ENCODE results near the gene SRSF2.
"Not testable (repeated sequence)": the region's sequence is repeated elsewhere in the genome, so short reads cannot be mapped to it uniquely, and the experiment has no call there.

SRSF2 gene

GRCh38 chr17:76720211-76720610 is 16.9 kb downstream of the SRSF2 start:
- FAIRE-seq = no peak

- FAIRE-seq = no peak
Measured at GRCh38 chr17:76718516-76718915, 18.6 kb downstream of the SRSF2 start.

DNA sequence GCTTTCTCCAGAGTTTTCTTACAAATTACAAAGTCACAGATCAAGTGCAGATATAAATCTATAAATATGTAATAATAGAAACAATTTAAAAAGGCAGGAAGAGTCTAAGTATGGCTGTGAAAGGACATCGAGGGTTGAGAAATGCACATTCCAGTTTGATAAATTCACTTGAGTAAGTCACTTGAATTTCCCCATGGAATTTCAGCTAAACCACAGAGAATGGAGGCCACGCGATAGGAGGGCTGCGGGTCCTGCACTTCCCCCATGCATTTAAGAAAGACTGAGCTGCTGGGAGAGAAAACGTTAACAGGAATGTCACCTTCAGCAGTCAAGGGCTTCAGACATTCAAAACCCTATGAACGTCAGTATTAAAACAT is 20.3 kb downstream of the SRSF2 start:
- FAIRE-seq = no peak

DNA sequence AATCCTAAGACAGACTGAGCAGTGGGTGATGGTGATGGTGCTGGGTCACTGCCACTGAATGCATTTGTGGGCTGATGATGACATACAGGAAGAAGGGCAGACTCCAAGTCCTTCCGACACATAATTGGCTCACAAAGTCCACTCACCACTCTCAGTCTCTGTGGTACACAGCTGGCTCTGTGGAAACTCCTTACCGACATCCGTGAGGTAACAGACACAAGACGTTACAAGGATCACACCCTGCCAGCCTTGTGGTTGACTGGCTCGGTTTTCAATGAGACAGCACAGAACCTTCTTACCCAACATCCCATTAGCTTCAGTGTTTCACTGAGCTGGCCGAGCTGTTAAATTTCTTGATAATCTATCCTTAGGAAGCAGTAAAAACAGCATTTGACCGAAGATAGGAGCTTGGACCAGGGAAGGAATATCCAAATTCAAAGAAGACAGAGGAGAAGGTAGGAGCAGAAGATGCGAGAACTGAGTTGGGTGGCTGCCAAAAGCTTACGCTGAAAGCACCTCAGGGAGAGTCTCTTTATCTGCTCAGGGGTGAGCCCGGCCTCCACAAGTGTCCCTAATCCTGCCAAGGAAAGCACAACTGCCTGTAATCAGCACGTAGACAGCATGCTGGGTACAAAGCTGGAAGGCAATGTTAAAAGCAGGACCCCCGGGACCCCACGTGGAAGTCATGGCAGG is 20.8 kb downstream of the SRSF2 start:
- FAIRE-seq = no peak

GRCh38 chr17:76715496-76715830 is 21.7 kb downstream of the SRSF2 start:
- FAIRE-seq = no peak

DNA sequence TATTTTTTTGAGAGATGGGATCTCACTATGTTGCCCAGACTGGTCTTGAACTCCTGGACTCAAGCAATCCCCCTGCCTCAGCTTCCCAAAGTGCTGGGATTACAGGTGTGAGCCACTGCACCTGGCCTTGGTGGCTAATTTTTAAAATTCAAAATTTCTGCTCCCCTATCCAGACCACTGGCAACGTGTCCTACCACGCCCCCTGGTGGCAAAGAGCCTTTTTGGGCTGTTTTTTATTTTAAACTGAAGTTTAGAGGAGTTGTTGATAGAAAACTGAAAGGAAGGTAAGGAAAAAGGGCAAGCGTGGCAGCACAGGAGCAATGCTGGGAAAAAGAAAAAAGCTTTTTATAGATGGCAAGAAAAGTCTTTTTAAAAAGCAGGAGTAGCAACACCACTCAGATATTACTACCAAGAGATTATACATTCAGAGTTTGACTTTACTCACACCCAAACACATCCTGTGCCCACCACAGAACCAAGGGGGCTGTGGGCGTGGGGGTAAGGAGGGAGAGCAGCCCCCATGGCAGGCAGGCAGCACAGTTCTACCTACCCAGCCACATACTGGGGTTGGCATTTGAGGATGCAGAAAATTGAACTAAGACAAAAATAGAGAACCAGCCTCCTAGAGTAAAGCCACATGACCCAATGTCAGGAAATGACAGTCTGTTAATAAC is 22.2 kb downstream of the SRSF2 start:
- no peak for FAIRE-seq

GRCh38 chr17:76714336-76714735 is 22.8 kb downstream of the SRSF2 start:
- no peak for FAIRE-seq

DNA sequence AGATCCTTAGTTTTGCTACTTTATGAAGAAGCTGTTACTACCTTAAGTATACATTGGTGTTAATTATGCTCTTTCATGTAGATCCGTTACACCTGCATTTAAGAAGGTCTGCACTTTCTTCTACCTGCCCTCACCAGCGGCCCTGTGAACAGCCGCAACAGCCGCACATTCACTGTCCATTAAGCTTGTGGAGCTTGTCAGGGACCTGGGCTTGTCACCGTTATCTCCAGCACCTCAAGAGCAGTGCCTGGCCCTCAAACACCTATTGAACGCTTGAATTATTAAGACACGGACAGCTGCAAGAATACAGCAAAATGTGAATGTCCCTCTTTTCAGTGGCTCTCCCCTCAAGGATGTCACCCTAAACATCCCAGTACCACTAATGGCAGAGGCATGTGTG is 23.4 kb downstream of the SRSF2 start:
- FAIRE-seq = no peak

DNA sequence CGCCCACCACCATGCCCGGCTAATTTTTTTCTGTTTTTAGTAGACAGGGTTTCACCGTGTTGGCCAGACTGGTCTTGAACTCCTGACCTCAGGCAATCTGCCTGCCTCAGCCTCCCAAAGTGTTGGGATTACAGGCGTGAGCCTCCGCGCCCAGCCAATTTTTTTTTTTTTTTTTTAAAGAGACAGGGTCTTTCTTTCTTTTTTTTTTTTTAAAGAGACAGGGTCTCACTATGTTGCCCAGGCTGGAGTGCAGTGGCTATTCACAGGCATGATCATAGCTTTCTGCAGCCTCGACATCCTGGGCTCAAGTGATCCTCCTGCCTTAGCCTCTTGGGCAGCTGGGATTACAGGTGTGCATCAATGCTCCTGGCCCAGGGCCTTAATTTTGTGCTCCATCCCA is 24.8 kb downstream of the SRSF2 start:
- FAIRE-seq = not testable (repeated sequence)

DNA sequence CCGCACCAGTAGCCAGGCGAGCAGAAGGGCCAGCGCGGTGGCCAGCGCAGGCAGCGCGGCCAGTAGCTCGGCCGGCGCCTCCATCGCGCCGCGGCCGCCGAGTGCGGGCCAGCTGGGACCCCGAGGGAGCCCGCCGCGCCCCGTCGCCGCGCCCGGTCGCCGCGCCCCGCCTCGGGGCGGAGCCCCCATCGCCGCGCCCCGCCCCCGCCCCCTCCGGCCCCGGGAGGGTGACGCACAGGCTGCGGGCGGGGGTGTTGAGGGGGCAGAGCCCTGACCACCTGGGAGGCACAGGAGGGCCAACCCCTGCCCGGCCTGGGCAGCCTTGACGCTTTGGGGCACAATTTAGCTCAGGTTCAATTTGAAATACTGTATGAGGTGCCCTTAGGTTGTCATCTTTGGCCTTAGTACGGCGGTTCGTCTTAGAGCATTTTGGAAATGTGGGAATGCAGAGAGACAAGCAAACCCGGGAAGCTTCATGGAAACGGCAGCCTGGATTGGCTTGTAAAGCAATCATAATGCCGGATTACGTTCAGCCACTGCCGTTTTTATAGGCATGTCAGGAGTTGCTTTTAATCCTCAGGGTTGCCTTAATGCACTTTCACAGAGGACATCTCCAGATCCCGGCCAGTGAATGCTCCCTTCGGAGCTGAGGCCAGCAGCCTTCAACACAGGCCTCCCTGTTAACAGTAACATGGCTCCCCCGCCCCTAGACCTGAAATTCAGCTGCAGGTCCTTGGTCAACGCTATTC is 26.1 kb downstream of the SRSF2 start, which contains the start of gene MXRA7:
Gene MXRA7 (minus strand): TSS at position 103 of the 749 bp plus-strand sequence. CDS start 19 bp downstream, at position 84.
- FAIRE-seq = no peak

DNA sequence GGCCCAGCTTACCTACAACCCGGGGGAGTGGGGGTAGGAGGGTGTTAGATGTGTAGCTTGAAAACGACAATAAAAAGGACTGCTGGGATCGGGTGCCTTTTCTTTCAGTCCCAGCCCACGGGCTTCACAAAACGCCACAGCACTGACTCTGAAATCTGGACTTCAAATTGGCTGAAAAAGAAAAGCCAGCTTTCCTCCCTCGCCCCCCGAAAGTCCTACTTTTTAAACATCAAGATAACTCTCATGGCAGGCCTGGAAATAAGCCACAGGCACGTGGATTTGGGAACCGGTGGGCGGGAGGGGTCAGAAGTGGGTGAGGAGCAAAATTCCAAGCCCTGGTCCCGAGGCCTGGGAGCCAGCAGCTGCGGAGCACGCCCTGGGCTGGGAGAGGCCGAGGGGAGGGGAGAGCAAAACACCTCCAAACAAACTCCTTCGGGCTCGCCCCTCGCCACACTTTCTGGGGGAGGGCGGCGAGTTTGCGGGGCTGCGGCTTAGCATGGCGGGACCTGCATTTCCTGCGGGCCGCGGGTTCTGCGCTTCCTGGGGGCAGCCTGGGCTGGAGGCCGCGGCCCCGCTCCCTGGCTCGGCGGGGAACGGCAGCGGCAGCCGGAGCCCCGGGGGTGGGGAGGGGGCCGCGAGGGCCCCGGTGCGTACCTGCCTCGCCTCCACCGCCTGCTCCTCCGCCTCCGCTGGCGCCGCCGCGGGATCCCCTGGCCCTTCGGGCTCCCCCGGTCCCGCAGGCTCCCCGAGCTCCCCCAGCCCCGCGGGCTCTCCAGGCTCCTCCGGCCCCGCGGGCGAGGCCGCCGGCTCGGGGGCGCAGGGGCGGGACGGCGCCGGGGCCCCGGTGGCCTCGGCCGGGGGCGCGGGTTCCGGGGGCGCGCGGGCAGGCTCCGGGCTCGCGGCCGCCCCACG is 26.9 kb downstream of the SRSF2 start:
- FAIRE-seq = not testable (repeated sequence)

- FAIRE-seq = no peak
Measured at GRCh38 chr17:76709077-76709950, 27.8 kb downstream of the SRSF2 start.

GRCh38 chr17:76707985-76708807 is 28.9 kb downstream of the SRSF2 start:
- FAIRE-seq = no peak

GRCh38 chr17:76706817-76707216 is 30.3 kb downstream of the SRSF2 start:
- FAIRE-seq = no peak

DNA sequence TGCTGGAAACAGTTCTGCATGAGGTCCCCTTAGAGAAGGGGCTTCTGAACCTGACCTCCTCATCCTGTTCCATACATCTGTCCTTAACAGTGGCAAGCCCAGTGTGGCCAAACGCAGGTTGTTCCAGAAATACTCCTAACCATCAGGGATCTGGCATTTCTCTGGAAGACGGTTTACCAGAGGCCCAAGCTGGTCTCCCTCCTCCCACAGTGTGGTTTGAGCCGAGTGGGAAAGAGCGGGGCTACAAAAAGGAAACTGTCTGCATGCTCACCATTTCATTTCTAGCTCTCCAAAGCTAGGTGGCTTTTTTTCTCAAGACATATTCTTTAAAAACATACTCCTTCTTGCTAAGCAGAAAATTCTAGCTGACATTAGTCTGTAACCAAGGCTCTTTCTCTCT is 32.3 kb downstream of the SRSF2 start:
- FAIRE-seq = no peak

DNA sequence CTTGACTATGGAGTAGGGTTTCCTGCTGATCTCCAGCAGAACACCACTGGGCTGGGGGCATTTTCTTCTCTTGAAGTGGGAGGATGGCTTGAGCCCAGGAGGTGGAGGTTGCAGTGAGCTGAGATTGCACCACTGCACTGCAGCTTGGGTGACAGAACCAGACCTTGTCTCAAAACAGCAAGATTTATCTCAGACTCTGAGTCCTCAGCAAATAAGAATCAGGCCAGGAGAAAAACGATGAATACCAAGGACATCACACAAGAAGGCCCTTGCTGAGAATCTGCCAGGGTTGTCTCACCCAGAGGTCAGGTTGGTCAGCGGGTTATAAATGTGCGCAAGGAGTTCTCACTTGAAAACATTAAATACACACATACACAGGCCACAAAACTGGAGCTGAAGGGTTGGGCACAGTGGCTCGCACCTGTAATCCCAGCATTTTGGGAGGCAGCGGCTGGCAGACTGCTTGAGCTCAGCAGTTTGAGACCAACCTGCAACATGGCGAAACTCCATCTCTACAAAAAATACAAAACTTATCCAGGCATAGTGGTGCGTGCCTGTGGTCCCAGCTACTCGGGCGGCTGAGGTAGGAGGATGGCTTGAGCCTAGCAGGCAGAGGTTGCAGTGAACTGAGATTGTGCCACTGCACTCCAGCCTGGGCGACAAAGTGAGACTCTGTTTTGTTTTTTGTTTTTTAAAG is 34.0 kb downstream of the SRSF2 start:
- FAIRE-seq = no peak

DNA sequence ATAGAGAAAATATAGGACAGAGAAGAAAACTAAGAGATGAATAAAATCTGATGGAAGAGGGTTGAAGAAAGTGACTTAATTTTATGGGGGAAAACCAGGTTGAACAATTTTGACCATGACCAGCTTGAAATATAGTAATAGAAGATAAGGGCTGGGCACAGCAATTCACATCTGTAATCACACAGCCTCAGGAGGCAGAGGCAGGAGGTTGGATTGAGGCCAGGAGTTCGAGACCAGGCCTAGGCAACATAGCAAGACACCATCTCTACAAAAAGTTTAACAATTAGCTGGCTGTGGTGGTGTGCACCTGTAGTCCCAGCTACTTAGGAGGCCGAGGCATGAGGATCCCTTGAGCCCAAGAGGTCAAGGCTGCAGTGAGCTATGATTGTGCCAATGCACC is 35.1 kb downstream of the SRSF2 start:
- FAIRE-seq = no peak

- no peak for FAIRE-seq
Measured at GRCh38 chr17:76701471-76701967, 35.6 kb downstream of the SRSF2 start.

DNA sequence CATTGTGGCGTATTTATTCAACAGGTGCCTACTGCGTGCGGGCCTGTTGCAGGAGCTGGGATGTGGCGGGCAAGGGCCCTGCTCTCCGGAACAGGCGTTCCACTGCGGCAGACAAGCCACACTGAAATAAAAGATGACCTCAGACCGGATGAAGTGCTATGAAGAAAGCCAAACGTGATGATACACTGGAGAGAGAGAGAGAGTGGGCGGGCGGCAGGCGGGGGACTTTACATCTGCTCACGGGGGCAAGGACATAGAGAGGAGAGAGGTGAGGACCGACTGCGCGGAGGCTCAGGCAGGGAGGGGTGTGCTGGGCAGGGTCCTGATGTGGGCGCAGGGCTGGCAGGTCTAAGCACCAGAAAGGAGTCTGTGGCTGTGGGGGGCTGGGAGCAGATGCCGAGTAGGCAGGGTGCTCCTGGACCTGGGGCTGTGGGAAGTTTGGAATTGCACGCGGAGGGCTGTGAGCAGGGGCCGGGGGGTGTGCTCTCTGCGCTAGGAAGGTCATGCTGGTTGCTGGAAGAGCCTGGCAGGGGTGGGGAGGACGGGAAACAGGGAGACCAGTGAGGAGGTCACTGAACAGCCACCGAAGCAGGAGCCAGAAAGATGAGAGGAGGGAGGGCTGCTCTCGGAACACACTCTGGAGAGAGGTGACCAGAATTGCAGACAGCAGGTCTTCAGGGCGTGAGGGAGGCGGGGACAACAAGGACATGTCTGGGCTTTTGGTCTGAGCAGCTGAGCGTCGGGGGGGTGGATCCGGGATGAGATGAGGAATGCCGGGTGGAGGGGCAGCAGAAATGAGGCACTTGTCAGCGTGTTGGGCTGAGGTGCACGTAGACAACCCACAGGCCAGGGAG is 36.3 kb downstream of the SRSF2 start:
- FAIRE-seq = no peak
